ENCODE measurements around the gene CPSF3.
A peak's percentile ranks its signal among the peaks of the same experiment; 100 is the strongest.

Gene CPSF3

DNA sequence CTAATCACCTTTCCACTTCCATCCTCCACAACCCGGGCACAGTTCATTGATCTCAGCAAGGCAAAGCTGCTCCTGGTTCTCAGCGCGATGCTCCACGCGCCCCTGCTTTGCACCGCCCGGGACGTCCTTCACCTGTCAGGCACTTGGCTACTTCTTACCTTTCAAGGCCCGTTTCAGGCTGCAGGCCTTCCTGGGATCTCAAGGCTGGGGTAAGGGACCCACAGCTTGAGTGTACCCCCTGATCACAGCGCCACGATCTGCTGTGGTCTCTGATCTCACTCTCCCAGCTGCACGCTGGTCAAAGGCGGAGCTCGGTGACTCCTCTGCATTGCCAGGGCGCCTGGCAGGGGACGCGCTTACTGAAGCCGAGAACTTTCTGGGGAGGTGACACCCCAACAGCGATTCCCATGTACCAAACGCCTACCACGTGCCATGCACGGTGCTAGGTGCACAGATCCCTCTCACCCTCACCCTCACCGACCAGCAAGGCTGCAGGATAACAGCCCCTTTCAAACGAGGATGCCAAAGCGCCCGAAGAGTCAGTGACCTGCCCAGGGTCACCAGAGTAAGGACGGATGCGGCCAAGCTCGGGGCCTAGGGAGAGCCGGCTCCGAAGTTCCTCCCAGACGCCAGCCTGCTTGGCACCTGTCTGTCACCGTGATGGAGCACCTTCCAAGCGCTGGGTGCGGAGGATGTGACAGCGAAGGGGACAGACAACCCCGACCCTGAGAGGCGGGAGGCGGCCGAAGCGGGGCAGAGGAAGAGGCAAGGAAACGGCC is 944 bp upstream of the CPSF3 start:
- peak; percentile 30 for DNase-seq

DNA sequence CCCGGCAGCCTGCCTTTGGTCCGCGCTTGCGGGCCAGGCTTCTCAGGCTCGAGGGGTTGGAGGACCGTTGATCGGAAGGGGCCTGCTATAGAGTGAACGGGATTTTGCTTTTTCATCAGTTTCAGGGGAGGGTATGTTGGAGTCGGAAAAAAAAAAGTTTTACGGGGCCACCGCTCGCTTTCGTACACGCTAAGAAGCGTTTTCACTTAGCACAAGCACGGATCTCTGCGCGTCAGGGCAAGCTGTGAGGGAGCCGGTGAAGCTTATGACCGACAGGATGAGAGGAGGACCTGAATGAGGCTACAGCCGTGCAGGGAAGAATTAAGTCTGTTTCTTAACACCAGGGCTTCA is 443 bp downstream of the CPSF3 start:
- DNase-seq, result no peak

GRCh38 chr2:9424447-9425164 is 1.2 kb downstream of the CPSF3 start:
- DNase-seq, result no peak

- no peak for DNase-seq
Observed at GRCh38 chr2:9428965-9429577, 5.6 kb downstream of the CPSF3 start.

DNA sequence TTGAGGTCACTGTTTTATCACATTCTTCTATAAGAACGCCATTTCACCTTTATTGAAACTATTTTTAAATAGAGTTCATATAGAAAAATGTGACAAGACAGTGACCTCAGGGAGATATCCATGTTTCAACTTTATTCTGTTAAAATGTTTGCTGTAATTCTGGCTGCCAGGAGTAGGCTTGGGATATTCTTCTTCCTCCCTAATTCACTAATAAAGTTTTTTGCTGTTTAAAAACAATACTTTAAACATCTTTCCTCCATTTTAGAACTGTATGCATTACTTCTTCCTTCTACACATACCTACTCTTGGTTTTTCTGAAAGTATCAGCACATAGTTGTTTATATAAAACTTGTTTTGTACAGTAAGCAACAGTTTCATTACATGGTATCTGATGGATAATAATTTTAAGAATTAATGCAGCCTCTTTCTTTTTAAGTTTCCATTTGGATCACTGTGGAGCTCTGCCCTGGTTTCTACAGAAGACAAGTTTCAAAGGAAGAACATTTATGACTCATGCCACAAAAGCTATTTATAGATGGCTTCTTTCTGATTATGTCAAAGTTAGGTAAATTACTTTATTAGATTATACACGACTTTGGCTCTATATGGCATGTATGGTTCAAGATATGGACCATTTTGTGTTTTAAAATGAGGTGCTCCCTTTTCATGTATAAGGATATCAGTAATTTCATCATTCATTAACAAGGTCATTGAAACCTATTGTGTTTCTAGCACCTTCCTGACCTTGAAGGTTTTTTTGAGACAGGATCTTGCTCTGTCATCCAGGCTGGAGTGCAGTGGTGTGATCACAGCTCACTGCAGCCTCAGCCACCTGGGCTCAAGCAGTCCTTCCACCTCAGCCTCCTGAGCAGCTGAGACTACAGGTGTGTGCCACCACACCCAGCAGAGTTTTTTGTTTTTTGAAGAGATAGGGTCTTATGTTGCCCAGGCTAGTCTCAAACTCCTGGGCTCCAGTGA is 7.2 kb downstream of the CPSF3 start:
- no peak for DNase-seq

- DNase-seq, result no peak
Observed at GRCh38 chr2:9434489-9434888, 11.0 kb downstream of the CPSF3 start.

- DNase-seq, result no peak
Observed at GRCh38 chr2:9439536-9439935, 16.1 kb downstream of the CPSF3 start.

- no peak for DNase-seq
Observed at GRCh38 chr2:9440058-9440727, 16.7 kb downstream of the CPSF3 start.

DNA sequence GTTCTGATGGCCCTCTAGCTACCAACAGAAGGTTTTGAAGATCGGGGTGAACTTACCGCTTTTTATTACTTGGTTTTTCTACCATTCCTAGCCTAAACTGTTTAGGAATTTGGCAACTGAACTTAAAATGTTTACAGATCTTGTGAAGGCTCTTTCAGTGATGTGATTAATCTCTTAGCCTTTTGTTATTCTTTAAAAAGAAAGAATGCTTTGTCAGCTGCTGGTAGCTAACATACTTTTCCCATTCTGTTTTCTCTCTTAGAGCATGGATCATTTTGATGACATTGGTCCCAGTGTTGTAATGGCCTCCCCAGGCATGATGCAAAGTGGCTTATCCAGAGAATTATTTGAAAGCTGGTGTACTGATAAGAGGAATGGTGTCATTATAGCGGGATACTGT is 18.1 kb downstream of the CPSF3 start:
- no peak for DNase-seq

- no peak for DNase-seq
Observed at GRCh38 chr2:9443526-9443925, 20.1 kb downstream of the CPSF3 start.

DNA sequence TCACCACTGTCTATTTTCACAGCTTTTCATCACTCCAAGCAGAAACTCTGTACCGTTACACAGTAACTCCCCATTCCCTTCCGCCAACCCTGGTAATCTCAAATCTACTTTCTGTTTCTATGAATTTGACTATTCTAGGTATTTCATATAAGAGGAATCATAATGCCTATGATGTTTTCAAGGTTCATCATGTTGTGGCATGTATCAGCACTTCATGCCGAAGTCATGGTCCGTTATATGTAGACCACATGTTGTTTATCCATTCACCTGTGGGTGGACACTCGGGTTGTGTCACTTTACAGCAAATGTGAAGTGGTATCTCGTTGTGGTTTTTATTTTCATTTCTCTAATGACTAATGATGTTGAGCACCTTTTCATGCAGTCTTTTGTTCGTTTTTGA is 21.6 kb downstream of the CPSF3 start:
- DNase-seq, result no peak

- DNase-seq, result no peak
Observed at GRCh38 chr2:9451231-9451630, 27.8 kb downstream of the CPSF3 start.

GRCh38 chr2:9460441-9461017 is 37.1 kb downstream of the CPSF3 start:
- no peak for DNase-seq

- DNase-seq, result no peak
Observed at GRCh38 chr2:9461079-9461478, 37.6 kb downstream of the CPSF3 start.

DNA sequence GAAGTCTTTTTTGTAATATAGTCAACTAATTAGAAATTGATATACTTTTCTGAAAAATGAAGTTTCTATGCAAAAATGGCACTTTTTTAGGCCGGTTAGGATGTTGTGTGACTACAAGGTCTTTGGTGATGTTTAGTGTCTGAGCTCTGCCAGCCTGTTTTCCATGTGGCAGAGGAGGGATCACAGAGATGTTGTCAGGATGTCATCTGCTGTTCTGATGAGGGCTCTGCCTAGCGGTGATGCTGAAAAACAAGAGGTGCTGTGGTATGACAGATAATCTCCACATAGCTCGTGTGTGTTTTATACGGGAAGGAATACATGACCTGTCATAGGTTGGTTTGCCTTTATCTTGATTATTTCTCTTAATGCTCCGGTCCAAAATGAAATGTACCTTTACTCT is 38.9 kb downstream of the CPSF3 start:
- no peak for DNase-seq

GRCh38 chr2:9462886-9463697 is 39.6 kb downstream of the CPSF3 start:
- DNase-seq, result no peak

- peak; percentile 80 for DNase-seq
Observed at GRCh38 chr2:9463698-9464034, 40.2 kb downstream of the CPSF3 start.

GRCh38 chr2:9465170-9465569 is 41.7 kb downstream of the CPSF3 start:
- DNase-seq, result no peak

DNA sequence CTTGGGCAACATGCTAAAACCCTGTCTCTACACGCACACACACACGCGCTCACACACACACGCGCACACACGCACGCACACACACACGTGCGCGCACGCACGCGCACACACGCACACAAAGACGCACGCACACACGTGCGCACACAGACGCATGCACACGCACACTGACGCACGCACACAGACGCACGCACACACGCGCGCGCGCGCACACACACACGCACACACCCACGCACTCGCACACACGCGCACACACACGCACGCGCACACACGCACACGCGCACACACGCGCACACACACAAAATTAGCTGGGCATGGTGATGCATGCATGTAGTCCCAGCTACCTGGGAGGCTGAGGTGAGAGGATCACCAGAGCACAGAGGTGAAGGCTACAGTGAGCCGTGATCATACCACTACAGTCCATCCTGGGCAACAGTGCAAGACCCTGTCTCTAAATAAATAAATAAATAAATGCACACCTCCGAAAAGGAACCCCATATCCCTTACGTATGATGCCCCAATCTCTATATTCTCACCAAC is 42.8 kb downstream of the CPSF3 start:
- no peak for DNase-seq

DNA sequence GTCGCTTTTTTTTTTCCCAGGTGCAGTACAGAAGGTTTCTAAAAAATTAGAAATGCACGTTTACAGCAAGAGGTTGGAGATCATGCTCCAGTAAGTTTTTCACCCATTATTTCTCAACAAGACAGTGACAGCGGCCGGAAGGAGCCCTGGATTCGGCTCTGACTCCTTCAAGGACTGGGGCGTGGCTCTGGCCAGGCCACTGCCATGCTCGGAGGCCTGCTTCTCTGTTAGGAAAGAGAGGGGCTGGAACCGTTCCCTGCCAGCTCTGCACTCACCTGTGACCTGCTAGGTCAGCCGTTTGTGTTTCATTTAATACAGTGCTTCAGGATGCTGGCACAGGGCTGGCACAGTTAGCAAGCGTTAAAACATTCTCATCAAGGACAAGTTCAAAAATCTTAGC is 44.2 kb downstream of the CPSF3 start:
- no peak for DNase-seq

- DNase-seq, result no peak
Observed at GRCh38 chr2:9471206-9471605, 47.8 kb downstream of the CPSF3 start.
